Stimulated activated CD8-positive, alpha-beta memory T cell treated with anti-CD3 and anti-CD28 coated beads, Interleukin-2, amount 100 ng/mL, for 48 hours (primary cell): Measurements from ENCODE around the gene MYO5B.

Experiments used
- DNase-seq, 2 donors: peaks; one replicate each; pipeline ENCODE4 v3.0.0-alpha.2; 2020; ENCODE audit warnings: low read depth in 2 of 2

Gene MYO5B

DNA sequence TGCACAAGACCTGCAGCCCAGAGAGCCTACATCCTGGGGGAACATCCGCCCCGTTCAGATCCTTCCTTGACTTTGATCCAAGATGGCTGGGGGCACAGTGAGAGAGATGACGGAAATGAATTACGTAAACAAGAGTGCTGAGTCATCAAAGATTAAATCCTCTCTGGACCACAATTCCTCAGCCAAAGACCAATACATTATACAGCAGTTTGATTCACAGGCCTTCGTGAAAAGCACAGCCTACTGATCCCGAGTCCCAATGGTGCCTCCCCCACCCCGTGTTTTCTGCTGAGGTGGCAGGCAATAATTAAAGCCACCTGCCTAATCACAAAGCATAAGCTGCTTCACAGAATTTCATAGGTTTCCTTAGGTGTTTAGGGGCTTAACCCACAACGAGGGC is 43.0 kb downstream of the MYO5B start:
- no peak for DNase-seq

DNA sequence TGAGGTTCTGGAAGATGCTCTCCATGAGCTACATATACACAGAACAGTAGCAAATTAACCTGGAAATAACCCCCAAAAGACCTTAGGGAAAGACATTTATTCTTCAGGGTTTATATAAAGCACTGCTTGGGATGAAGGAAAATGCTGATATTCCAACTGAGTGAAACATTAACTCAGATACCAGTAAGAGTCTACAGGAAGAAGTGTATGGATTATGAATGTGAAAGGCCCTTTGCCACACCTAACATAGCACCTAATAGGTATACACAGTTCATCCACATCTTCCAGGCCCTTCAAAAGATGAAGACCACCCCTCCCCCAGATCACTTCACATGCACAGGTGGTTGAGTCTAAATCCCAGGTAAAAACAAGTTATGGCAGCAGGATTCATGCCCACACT is 50.4 kb downstream of the MYO5B start:
- DNase-seq: no peak

DNA sequence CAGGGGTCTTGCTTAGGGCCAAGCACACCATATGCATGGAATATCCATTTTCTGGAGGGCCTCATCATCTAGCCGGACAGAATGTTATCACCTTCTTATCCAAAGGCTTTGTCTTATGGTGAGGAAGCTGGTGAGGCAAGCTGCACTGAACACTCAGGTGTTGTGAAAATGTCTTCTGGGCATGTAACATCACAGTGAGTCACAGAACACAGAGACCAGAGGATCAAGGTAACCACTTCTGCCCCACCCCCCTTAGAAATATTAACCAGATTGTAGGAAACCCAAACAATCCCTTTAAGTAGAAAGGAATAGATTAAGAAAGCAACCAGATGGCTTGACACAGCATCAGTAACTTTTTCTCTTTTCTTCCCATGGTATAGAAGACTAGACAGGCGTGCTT is 51.1 kb downstream of the MYO5B start:
- DNase-seq: no peak

DNA sequence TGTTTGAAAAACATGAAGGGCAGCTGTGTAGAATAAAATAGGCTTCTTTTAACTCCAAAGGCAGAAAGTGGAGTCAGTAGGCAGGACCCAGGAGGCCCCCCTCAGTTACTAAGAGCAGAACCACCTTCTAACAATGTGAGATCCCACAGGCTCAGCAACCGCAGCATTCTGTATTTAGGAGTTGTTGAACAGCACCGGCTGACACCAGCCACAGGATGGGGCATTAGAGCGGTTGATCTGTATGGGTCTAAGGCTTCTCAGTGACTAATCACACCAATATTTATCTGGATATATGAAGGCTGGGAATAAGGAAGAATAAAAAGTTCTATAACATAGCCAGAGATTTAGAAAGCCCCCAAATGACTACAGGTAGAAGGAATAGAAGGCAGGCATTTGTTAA is 51.7 kb downstream of the MYO5B start:
- no peak for DNase-seq

DNA sequence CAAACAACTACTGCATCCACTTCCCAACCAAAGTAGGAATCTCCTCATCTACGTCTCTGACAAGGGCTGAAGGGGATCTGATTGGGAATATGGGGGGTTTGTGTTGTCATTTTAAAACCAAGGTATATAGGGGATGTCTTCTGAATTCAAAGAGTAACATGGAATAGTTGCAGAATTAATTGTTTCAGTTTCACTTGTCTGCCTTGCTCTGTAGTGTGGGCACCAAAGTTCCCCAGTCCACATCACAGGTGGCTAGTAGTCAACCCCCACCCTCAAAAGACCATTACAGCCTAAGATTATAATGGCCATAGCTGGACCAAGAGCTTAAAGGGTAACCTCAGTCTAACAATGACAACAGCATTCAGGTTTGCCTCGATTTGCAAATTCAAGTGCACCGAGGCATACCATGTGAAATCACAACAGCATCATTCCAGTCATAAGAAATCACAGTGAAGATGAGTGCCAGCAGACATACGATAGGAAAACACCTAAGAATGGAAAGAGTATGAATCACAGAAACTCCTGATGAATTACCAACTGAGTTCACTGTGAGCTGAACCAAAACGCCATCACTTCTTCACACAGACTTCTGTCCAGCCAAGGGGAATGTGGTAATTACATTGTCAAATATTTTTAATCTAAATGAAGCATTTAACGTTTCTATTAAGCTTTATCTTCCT is 52.4 kb downstream of the MYO5B start:
- DNase-seq: no peak

DNA sequence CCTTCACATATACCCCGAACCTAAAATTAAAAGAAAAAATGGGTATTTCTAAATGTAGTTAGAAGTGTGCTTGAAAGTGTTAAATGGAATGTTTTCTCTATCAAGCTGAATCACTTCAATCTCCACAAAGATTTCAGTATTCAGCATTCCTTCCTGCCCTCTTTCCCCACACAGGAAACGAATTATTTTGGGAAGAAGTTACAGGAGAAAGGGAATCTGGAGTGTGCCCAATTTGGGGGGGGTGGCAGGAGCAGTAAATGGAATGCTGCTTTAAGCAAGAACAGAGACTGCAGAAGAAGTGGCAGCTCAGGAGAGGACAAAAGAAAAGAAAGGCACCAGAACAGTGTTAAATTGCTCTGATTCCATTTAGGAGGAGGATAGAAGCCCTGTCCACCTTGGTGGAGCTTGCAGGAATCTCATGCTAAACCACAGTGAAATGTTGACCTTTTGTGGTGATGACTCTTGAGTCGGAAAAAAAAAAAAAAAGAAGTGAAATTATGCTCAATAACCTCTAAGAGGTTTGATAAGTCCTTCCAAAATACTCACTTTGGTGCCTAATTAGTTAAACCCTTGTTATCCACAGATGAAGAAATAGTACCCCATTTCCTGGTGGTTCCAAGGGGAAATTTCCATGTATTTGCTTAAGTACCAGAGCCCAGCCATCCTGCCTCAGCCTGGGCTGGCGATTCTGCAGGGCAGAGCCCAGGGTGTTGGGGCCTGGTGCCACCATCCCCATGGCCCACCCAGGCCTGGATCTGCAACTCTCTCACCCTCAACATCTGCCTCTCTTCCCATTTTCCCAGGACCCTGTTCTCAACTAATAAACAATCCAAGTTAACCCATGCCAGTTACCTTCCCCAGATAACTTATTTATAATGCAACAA is 56.5 kb downstream of the MYO5B start:
- DNase-seq: no peak

DNA sequence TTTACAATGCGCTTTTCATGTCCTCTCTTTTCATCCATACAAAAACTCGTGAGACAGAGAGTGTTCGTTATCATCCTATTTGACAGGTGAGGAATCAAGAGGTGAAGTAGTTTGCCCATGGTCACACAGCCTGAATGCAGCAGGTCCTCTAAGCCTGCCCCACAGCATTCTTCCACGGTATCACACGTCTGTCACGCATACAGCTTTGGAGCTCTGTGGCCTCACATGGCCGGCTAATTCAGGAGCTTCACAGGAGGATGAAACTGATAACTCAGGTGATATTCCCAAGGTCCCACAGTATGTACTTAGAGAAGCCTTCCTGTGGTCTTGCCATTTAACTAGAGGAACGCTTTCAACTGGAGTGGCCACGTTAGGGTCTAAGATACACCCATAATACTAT is 59.0 kb downstream of the MYO5B start:
- DNase-seq: no peak

DNA sequence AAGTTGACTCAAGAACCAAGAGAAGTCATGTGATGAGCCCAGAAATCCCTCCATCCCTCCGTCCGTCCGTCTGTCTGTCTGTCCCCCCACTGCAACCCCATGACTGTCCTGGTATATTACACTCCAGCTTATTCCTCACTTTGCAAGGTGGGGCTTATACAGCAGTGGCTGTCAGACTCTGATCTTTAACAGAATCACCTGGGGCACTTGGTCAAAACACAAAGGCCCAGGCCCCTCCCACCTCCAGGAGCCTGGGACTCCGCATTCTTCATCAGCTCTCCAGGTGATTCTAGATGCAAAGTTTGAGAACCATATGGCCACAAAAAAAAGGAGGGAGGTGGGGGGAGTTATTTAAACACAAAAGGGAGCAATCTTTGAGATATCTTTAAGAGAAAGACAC is 61.4 kb downstream of the MYO5B start:
- DNase-seq: no peak

DNA sequence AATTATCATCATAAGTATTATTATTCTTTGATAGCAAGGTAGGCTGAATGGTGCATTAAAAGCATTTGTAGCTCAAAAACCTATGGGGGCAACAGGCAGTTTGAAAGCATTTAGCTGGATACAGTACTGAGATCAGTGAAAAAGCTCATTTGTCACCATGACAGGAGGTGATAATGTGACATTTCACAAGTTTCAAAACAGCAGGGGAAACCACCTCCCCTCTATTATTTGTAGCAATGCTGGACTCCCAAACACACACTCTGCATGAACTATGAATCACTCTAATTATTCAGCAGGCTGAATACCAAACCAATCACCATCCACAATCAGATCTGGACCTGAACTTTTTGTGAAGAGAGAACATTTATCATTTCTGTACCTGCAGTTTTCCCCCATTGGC is 63.4 kb downstream of the MYO5B start:
- DNase-seq: no peak

DNA sequence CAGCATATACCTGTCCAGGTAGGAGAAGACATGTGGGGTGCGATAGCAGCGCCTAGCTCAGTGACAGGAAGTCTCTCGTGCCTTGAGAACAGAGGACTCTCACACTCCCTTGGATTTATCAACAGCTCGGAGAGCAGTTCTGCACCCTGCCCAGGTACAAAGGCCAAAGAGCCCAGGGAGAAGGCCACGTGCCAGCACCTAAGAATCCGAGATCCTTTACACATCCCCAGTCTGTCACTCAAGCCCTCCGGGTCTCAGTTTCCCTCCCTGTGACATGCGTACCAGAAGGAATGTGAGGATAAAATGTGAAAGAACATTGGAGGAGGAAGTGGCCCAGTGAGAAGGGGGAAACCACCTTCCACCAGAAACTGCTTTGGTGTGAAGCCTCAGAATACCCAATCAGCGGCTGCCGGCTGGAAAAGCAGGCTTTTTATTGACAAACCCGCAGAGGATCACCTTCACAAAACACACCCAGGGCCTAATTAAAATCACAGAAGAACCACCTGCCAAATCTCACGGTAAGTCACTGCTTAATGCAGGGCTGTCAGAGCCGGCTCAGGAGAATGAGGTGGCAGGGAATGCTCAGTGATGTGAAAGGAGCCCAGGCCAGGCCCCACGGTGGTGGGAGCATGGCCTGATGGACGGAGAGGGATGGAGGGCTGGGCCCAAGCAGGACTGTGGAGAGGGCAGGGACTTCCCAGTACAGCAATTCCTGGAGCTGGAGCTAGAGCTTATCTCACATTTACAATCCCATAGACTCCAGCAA is 66.3 kb downstream of the MYO5B start:
- DNase-seq: no peak

DNA sequence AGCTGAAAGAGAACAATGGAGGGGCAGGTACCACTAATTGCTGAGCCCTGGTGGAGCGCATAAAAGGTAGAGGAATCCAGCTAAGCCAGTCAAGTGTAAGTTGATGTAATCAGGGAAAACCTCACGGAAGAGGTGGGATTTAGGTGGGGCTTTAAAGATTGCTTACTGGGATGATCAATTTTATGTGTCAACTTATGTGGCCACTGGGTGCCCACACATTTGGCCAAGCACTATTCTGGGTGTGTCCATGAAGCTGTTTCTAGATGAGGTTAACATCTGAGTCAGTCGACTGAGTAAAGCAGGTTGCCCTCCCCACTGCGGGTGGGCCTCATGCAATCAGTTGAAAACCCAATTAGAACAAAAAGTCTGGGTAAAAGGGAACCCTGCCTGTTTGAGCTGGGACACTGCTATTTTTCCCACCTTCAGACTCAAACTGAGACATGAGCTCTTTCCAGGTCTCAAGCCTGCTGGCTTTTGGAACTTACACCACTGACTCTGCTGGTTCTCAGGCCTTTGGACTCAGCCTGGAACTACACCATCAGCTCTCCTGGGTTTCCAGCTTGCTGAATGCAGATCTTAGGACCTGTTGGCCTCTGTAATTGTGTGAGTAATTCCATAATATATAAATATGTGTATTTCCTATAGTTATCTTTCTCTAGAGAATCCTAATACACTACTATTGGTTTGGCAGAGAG is 67.3 kb downstream of the MYO5B start:
- no peak for DNase-seq

DNA sequence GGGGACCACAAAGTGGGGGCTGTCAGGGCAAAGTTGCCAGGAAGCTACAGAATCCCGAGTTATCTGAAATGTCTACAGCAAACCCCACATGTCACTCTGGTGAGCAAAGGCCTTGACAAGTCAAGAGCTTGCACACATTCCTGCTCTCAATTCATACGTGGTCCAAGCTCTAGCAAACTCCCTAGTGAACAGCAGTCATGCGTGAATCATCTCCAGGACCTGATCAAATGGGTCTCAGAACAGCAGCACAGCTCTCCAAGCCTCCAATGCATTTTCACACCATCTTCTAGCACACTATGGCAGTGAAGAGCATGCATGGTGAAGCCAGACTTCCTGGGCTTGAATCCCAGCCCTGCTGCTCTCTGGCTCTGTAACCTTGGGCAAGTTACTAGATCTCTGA is 68.5 kb downstream of the MYO5B start:
- no peak for DNase-seq

DNA sequence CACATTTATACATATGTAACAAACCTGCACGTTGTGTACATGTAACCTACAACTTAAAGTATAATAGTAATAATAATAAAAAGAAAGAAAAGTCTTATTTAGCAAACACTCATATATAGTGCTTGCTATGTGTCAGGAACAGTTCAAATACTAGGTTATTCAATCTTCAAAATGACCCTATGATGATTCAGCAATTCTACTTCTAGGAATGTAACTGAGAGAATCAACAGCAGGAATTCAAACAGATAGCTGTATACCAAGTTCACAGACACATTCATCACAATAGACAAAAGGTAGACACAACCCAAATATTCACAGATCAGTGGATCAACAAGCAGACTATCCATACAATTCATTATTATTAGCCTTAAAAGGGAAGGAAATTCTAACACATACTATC is 69.5 kb downstream of the MYO5B start:
- no peak for DNase-seq

DNA sequence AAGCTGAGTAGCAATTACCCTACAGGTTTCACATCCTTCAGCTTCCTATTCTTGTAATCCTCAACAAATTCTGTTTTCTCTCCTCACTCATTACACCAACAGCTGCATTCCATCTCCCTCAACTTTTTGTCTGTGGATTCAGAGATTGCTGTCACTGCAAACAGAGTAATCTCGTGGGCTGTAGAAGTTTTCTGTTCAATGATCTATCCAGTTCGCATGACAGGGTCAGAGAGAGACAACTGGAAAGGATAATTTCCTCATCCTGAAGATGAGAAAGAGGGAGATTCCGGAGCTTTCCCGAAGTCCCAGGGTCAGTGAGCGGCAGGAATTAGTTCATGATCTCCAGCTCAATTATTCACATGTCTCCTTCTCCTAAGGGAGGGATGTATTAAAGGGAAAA is 75.7 kb downstream of the MYO5B start:
- DNase-seq: no peak

DNA sequence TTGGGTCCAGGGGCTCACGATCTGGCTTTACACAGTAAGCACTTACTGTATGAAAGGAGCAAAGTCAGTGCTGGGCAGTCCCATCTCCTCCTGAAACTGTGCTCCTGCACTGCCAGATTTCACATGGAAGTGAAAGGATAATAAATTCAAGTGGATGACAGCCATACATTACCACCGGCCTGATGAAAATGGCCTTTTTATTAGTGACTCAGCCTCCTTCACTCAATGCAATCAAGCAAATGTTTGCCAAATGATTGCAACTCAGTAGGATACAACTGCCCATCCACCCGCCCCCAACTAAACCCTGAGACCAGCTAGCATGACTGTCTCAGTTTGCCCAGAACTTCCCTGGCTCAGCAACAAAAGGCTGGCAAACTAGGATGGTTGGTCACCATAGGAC is 77.1 kb downstream of the MYO5B start:
- DNase-seq: no peak

DNA sequence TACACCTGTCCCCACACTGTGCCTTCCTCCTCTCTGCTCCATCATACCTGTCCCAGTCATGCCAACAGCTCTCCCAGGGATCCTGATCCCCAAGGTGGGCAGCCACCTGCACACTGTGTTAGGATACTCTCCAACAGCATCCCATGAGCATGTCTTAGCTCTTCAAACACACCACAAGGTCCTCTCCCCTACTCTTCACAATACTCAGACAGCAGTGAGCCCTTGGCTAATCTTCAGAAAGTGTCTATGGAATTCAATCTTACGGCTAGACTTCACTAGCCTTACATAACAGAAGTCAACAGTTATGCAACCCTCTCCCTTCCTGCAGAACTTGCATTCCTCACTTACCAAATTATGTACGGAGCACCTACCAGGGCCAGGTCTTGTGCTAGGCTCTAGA is 79.9 kb downstream of the MYO5B start:
- no peak for DNase-seq

DNA sequence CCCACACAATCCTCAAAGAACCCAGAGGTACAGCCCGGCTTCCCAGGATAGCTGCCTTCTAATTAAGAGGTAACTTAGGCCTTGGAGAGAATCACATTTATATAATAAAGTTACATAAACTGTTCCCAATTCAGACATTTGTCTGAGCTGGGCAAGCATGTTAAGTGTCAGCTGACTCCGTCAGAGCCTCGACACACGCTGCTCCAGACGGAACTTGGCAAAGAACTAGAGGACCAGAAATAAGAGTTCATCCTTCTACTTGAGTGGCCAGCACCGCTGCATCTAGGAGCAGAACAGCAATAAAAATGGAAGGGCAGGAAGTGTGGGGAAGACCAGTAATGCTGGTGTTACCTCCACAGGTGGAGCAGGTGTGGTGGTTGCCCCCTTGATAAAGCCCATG is 80.5 kb downstream of the MYO5B start:
- no peak for DNase-seq

DNA sequence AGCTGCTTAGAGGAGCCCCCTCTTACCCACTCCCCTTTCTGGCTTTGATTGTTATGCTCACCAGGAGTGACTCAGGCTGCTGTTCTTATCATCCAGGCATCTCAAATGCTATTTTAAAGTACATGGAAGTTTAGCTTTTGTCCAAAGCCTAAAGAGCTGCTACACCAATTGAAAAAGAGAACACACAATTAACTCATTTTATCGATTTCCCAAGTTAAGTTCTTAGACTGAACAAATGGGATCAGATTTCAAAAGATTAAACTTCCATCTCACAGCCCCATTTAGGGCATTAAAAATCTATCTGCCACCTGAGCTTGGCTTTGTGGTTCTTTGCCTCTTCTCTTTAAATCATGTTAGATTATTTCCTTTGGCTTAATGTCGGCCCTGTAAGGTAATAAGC is 81.2 kb downstream of the MYO5B start:
- DNase-seq: no peak

DNA sequence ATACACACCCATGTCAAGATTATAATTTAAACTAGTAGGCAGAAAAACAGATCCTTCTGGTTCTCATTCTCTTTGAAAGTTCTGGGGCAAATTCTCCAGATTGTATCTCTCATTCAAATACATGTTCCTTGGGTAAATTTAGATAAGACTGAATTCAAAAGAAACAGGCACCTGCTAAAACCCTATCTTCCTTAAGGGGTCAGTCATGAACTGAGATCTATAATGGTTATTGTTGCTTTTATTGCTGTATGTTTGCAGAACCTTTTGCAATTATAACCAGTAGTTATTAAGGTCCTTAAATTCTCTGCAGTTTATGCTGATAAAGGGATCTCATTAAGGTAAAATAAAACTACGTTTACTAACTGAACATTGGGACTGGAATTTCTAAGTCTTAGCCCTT is 83.5 kb downstream of the MYO5B start:
- DNase-seq: no peak

DNA sequence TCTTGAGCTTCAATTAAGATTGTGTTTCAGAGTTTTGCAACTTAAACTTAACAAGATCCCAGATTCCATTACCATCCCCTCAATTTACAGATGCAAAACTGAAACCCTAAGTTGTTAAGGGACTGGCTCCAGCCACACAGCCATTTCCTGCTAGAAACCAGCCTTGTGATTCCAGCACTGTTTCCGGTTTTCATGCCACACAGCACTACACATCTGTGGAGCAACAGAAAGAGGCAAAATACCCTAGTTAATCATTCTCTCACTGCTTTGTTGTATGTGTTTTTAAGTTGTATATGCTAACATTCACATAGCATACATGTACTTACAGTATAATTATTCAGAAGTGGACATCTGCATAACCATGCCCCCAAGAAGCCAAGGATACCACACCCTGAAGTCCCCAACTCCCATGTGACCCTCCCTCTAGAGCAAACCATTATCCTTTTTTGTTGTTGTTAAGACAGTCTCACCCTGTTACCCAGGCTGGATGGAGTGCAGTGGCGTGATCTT is 87.4 kb downstream of the MYO5B start:
- no peak for DNase-seq

DNA sequence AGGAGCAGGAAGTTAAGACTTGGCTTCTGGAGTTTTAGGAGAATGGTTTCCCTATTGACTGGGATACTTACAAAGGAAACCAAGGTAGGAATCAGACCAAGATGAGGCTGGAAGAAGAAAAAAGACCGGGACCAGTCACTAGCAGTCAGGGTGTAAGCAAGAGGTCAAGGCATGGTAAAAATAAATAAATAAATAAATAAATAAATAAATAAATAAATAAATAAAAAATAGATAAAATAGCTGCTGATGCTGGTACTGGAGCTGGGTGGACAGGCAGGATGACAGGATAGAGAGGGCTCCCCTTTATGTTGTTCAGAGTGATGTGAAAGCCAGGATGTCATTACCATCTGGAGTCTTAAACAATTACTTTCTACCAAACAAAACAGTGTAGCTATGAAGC is 89.9 kb downstream of the MYO5B start:
- no peak for DNase-seq

DNA sequence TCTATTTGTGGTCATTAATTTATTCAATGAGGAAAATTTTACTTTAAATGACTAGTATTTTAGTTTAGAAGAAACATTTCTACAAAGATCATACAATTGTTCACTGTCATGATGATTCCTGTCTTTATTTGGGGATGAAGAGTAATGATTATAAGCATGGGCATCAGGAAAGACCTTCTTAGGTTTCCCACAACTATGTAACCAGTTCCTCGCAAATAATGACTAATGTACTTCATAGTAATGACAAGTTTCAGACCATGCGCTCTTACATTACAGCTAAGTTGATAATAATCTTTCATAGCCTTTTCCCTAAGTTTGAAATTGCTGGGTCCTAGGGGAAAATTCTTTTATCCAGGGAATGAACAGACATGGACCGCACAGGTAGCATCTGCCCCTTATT is 90.5 kb downstream of the MYO5B start:
- DNase-seq: no peak
